ENCODE results near the gene ELMO1. TPM values are rescaled to one million over a fixed set of nuclear protein-coding genes. Genes with fewer than 3 reads are reported as not detected.

ELMO1 gene
- polyA plus RNA-seq, 1 experiment, result not detected

- TF ChIP-seq, protein P1, sequence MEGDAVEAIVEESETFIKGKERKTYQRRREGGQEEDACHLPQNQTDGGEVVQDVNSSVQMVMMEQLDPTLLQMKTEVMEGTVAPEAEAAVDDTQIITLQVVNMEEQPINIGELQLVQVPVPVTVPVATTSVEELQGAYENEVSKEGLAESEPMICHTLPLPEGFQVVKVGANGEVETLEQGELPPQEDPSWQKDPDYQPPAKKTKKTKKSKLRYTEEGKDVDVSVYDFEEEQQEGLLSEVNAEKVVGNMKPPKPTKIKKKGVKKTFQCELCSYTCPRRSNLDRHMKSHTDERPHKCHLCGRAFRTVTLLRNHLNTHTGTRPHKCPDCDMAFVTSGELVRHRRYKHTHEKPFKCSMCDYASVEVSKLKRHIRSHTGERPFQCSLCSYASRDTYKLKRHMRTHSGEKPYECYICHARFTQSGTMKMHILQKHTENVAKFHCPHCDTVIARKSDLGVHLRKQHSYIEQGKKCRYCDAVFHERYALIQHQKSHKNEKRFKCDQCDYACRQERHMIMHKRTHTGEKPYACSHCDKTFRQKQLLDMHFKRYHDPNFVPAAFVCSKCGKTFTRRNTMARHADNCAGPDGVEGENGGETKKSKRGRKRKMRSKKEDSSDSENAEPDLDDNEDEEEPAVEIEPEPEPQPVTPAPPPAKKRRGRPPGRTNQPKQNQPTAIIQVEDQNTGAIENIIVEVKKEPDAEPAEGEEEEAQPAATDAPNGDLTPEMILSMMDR (IDR thresholded peaks at IDR 0.05; ENCODE audit: low read depth, low read length), result no peak
- ChIA-PET CTCF (no interaction called here), POLR2A (no interaction called here)
- no peaks in the 10 kb centered on the region for H3K9me3 ChIP-seq (ENCODE audit: control insufficient read depth, insufficient read depth, low read length)
- H3K4me3 ChIP-seq (ENCODE audit: low read depth, low read length), result no peak overlapping the region
- DNase-seq (ENCODE audit: low read depth, low spot score), result no peak
- H3K27ac ChIP-seq (ENCODE audit: low read depth, low read length), result no peak overlapping the region
- H3K27me3 ChIP-seq (ENCODE audit: control insufficient read depth, insufficient read depth, low read length), result no peaks in the 10 kb centered on the region
Observed at GRCh38 chr7:36844374-36844773, 604.3 kb downstream of the ELMO1 start.

DNA sequence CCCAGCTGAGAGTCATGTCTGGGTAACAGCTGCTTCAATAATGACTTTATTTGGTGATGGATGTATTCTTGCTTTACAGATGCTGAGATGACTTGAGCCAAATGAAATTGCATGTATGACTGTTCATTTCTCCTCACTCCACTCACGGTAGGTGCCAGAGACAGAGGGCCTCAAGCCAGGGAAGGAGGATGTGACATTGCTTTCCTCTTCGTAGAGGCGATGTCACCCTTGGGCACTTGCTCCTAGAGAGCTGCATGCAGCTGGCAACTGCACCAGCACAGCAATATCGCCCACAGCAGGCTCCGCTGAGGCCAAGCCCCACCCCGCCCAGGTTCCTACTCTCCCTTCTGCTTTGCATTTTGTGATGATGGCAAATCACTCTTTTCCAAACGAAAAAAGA is 607.8 kb downstream of the ELMO1 start:
- ChIA-PET POLR2A (no interaction called here), CTCF (interaction anchor here (1.2 kb wide), 1 partner anchor 400 kb away, joined by 3 read pairs; no protein-coding TSS in a partner anchor)
- H3K27ac ChIP-seq (ENCODE audit: low read depth, low read length), result no peak overlapping the region
- no peak for DNase-seq (ENCODE audit: low read depth, low spot score)
- no peak overlapping the region for H3K4me3 ChIP-seq (ENCODE audit: low read depth, low read length)
- H3K9me3 ChIP-seq (ENCODE audit: control insufficient read depth, insufficient read depth, low read length), result no peaks in the 10 kb centered on the region
- no peaks in the 10 kb centered on the region for H3K27me3 ChIP-seq (ENCODE audit: control insufficient read depth, insufficient read depth, low read length)
- TF ChIP-seq, protein P1 (IDR thresholded peaks at IDR 0.05; ENCODE audit: low read depth, low read length), result no peak

GRCh38 chr7:36838616-36839225 is 609.9 kb downstream of the ELMO1 start:
- POLR2A ChIA-PET, result no interaction called here
- H3K27me3 ChIP-seq (ENCODE audit: control insufficient read depth, insufficient read depth, low read length), result no peaks in the 10 kb centered on the region
- TF ChIP-seq, protein P1 (IDR thresholded peaks at IDR 0.05; ENCODE audit: low read depth, low read length), result no peak
- no peaks in the 10 kb centered on the region for H3K9me3 ChIP-seq (ENCODE audit: control insufficient read depth, insufficient read depth, low read length)
- no peak overlapping the region for H3K27ac ChIP-seq (ENCODE audit: low read depth, low read length)
- H3K4me3 ChIP-seq (ENCODE audit: low read depth, low read length), result no peak overlapping the region
- CTCF ChIA-PET, result no interaction called here
- no peak for DNase-seq (ENCODE audit: low read depth, low spot score)

- Histone ChIP-seq H3K9me3 (ENCODE audit: control insufficient read depth, insufficient read depth, low read length) (no peaks in the 10 kb centered on the region), H3K4me3 (ENCODE audit: low read depth, low read length) (no peak overlapping the region), H3K27me3 (ENCODE audit: control insufficient read depth, insufficient read depth, low read length) (no peaks in the 10 kb centered on the region), H3K27ac (ENCODE audit: low read depth, low read length) (no peak overlapping the region)
- DNase-seq (ENCODE audit: low read depth, low spot score), result no peak
- POLR2A ChIA-PET, result no interaction called here
- TF ChIP-seq, protein P1 (IDR thresholded peaks at IDR 0.05; ENCODE audit: low read depth, low read length), result no peak
- CTCF ChIA-PET, result no interaction called here
Observed at GRCh38 chr7:36831049-36831448, 617.6 kb downstream of the ELMO1 start.

- no peaks in the 10 kb centered on the region for H3K27me3 ChIP-seq (ENCODE audit: control insufficient read depth, insufficient read depth, low read length)
- no peaks in the 10 kb centered on the region for H3K9me3 ChIP-seq (ENCODE audit: control insufficient read depth, insufficient read depth, low read length)
- DNase-seq (ENCODE audit: low read depth, low spot score), result no peak
- TF ChIP-seq, protein P1 (IDR thresholded peaks at IDR 0.05; ENCODE audit: low read depth, low read length), result no peak
- CTCF ChIA-PET, result interaction anchor here (0.6 kb wide), 1 partner anchor 1336 kb away, joined by 3 read pairs; no protein-coding TSS in a partner anchor
- H3K4me3 ChIP-seq (ENCODE audit: low read depth, low read length), result no peak overlapping the region
- H3K27ac ChIP-seq (ENCODE audit: low read depth, low read length), result no peak overlapping the region
- POLR2A ChIA-PET, result no interaction called here
Observed at GRCh38 chr7:36827726-36828703, 620.6 kb downstream of the ELMO1 start.
